GM08714 (cell line): Measurements from ENCODE around the gene GLIPR1.
"Not testable (repeated sequence)": the region's sequence is repeated elsewhere in the genome, so short reads cannot be mapped to it uniquely, and the experiment has no call there.

Experiments used
- H3K4me3 ChIP-seq: fragments of 200-500 bp; sonication (Bioruptor generic); 2 replicates; pipeline ENCODE4 v1.5.1; 2014; ENCODE audit warnings: mild to moderate bottlenecking, low read length, inconsistent platforms
- ZNF274 ChIP-seq: IDR thresholded peaks from 2 replicates; pipeline ENCODE4 v1.6.1; 2012; ENCODE audit warnings: mild to moderate bottlenecking, low read depth, low read length

The GLIPR1 gene

GRCh38 chr12:75483431-75483830 lies 2.9 kb downstream of the GLIPR1 start:
- no peak for TF ChIP-seq ZNF274
- H3K4me3 ChIP-seq, result no peak overlapping the region; the same call in 1 of the 2 replicates

GRCh38 chr12:75484450-75484849 lies 3.9 kb downstream of the GLIPR1 start:
- not testable (repeated sequence) for H3K4me3 ChIP-seq

- no peak for TF ChIP-seq ZNF274
- no peak overlapping the region for H3K4me3 ChIP-seq
Measured at GRCh38 chr12:75487308-75487707, 6.8 kb downstream of the GLIPR1 start.

- no peak for TF ChIP-seq ZNF274
- H3K4me3 ChIP-seq, result no peak overlapping the region
Measured at GRCh38 chr12:75488553-75488952, 8.0 kb downstream of the GLIPR1 start.

- H3K4me3 ChIP-seq, result no peak overlapping the region
- TF ChIP-seq ZNF274, result no peak
Measured at GRCh38 chr12:75489187-75489586, 8.6 kb downstream of the GLIPR1 start.

- no peak for TF ChIP-seq ZNF274
Measured at GRCh38 chr12:75489613-75490210, 9.2 kb downstream of the GLIPR1 start.

GRCh38 chr12:75491169-75491568 lies 10.6 kb downstream of the GLIPR1 start:
- TF ChIP-seq ZNF274, result no peak
- H3K4me3 ChIP-seq, result no peak overlapping the region

More at GRCh38 chr12:75489613-75490210, 9.2 kb downstream of the GLIPR1 start:
- H3K4me3 ChIP-seq, result no peak overlapping the region

GRCh38 chr12:75503459-75503858 lies 22.9 kb downstream of the GLIPR1 start:
- no peak for TF ChIP-seq ZNF274
- no peak overlapping the region for H3K4me3 ChIP-seq

GRCh38 chr12:75503866-75504265 lies 23.3 kb downstream of the GLIPR1 start:
- no peak for TF ChIP-seq ZNF274
- H3K4me3 ChIP-seq, result no peak overlapping the region

- no peak overlapping the region for H3K4me3 ChIP-seq
- no peak for TF ChIP-seq ZNF274
Measured at GRCh38 chr12:75505706-75506312, 25.3 kb downstream of the GLIPR1 start.

- H3K4me3 ChIP-seq, result no peak overlapping the region
- TF ChIP-seq ZNF274, result no peak
Measured at GRCh38 chr12:75507086-75507485, 26.5 kb downstream of the GLIPR1 start.

GRCh38 chr12:75508159-75508558 lies 27.6 kb downstream of the GLIPR1 start:
- no peak overlapping the region for H3K4me3 ChIP-seq
- TF ChIP-seq ZNF274, result no peak

GRCh38 chr12:75509621-75510020 lies 29.1 kb downstream of the GLIPR1 start:
- H3K4me3 ChIP-seq, result peak overlapping the region; percentile 99
- no peak for TF ChIP-seq ZNF274

- TF ChIP-seq ZNF274, result no peak
- peak within 1 kb of the TSS; percentile 99 for H3K4me3 ChIP-seq
Measured at GRCh38 chr12:75511116-75512048, 30.8 kb downstream of the GLIPR1 start, which contains the start of gene KRR1. Gene KRR1, minus strand, starts transcription at chr12:75511609. Its CDS starts 12 bp downstream, at chr12:75511597.

GRCh38 chr12:75521224-75521623 lies 40.7 kb downstream of the GLIPR1 start:
- H3K4me3 ChIP-seq, result not testable (repeated sequence)

- not testable (repeated sequence) for H3K4me3 ChIP-seq
Measured at GRCh38 chr12:75522124-75522523, 41.6 kb downstream of the GLIPR1 start.
